HT-29 (cell line): Measurements from ENCODE around the gene USH1G. TPM values are rescaled to one million over a fixed set of nuclear protein-coding genes. Genes with fewer than 3 reads are reported as not detected.
"Not testable (repeated sequence)": the region's sequence is repeated elsewhere in the genome, so short reads cannot be mapped to it uniquely, and the experiment has no call there.

Source experiments
- DNase-seq: peaks from one replicate; pipeline ENCODE4 v3.0.0-alpha.2; 2015; ENCODE audit warnings: low spot score
- total RNA-seq: library from RNA; depleted of rRNA; stranded (reverse); fragments of >200 nt; shearing (Covaris generic); gene quantifications from 2 replicates; pipeline ENCODE4 v1.2.3, GENCODE V29; 2014; rRNA removed

USH1G gene
- total RNA-seq, 1 experiment from 2014 or later: not detected

DNA sequence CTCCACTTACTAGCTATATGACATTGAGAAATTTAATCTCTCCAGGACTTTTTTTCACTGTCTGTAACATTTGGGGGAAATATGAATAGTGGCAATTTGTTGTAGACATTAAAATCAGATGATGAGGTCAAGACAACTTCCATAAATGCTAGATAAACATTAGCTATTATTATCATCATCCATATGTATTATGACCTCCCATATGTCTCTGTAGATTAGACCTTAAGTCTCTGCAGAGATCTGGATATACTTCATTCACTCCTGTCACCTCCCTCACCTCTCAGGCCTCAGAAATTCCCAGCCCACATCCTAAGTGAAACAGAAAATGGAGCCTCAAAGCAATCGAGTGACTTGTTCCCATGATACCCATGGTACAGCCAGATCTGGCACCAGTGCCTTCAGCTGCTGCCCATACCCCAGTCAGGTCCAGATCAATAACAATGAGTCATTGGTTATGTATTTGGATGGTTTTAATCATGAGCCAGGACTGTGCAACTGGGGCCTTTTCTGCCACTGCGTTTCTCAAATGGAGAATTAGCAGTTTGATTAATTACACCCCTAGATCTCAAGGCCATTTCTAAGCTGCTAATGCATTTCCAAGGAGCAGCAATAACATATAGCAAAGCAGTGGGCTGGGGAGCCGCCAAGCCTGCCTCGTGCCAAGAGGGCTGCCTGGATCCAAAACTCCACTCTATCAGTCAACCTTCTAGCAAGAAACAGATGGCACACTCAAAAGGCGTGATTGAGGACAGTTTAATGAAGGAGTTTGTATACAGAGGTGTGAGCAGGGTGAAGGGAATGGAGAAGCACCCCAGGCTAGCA is 47.7 kb downstream of the USH1G start:
- DNase-seq: no peak

- no peak for DNase-seq
These were observed 48.4 kb downstream of the USH1G start for GRCh38 chr17:74874615-74875037.

DNA sequence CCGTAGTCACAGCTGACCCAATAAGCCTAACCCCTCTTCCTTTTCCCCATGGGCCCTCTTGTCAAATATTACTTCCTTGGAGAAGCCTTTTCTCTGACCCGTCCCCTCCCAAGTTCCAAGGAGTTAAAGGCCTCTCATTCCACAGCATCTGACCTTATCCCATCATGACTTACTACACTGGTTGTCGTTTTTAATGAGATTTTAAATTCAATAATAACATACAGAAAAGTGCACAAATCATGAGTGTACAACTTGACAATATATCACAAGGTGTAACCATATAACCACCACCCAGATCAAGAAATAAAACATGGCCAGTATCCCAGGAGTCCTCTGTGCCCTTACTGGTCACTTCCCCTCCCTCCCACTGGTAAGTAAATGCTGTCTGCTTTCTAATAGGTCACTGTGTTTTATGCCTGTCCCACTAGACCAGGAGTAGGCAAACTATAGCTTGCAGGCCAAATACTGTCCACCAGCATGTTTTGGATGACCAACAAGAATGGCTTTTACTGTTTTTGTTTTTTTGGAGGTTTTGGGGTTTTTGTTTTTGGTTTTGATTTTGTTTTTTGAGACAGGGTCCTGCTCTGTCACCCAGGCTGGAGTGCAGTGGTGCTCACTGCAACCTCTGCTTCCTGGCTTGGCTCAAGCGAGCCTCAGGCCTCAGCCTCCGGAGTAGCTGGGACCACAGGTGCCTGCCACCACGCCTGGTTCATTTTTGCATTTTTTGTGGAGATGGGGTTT is 49.0 kb downstream of the USH1G start:
- peak; percentile 18 for DNase-seq

DNA sequence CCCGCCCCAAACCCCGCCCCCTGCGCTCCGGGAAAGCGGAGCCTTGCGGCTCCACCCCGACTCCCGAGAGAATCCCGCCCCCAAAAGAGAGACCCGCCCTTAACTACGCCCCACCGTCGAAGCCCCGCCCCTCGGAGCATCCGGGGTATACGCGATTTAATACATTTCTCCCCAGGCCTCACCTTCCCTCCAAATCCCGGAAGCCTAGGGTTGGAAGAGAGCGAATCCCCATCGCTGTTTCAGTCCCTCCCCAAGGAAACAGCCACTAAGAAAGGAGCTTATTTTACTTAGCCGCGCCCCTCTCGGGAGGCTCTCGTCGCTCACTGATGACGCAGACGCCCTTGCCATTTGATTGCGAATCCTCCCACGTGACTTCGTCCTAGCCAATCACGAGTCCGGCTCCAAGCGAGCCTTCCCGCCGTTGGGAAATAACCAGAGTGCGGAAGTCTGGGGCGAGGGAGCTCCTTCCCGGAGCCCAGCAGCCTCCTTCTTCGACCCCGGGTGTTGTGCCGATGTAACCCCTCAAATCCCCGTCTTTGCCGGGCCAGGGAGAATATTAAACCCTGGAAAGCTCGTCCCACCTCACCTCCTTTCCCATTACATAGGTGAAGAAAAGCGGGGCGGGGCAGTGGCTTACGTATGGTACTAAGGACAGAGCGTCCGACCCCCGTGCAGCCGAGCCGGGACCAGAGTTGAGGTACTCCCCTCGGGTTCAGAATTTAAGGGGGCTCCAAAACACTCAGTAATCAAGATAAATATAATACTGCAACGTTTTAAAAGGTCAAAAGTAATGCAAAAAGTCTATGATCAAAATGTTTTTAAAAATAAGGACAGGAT is 49.8 kb downstream of the USH1G start:
- peak; percentile 99 for DNase-seq

GRCh38 chr17:74872313-74873036 is 50.6 kb downstream of the USH1G start, which contains the start of gene FDXR:
Gene FDXR, minus strand, starts transcription at chr17:74872994. Its CDS starts 50 bp downstream, at chr17:74872944.
- DNase-seq: no peak

DNA sequence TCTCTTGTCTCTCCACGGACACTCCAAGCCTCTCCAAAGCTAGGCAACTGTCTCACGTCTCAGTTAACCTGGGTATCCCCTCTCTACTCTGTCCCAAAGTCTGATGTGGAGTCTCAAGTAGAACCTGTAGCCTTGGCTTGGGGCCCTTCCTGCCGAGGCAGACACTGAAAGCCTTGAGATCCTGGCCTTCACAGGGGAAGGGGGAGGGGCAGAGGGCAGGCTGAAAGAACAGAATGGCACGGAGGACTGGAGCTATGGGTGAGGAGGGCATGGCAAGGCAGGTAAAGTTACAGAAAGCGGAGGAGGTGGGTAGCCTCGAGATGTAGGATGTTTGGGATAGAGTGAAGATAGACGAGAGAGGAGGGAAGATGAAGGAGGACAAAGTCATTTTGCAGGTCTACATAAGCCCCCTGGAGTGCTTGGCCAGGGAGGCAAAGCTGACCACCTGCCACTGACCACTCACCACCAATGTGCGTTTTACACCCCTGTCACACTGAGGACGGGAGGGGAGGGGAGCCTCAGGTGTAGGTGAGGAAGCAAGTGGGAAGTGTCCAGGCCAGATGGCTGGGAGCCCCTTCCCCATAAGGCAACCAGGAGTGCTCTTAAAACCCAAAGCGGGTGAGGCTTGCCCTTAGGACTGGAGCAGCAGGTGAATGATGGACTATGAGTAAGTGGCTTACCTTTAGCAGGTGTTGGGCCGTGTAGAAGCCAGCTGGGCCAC is 51.5 kb downstream of the USH1G start:
- DNase-seq: no peak

- no peak for DNase-seq
These were observed 52.5 kb downstream of the USH1G start for GRCh38 chr17:74870512-74870911.

DNA sequence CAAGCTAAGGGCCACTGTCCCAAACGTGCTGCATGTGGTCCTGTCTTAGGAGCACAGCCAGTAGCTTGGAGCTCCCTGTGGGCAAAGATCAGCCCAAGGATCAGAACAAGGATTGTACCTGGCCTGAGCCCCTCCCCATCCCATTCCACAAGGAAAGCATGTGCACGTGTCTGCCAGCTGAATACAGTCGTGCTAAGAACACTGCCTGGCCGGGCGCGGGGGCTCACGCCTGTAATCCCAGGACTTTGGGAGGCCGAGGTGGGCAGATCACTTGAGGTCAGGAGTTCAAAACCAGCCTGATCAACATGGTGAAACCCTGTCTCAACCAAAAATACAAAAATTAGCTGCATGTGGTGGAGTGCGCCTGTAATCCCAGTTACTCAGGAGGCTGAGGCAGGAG is 53.0 kb downstream of the USH1G start:
- not testable (repeated sequence) for DNase-seq

DNA sequence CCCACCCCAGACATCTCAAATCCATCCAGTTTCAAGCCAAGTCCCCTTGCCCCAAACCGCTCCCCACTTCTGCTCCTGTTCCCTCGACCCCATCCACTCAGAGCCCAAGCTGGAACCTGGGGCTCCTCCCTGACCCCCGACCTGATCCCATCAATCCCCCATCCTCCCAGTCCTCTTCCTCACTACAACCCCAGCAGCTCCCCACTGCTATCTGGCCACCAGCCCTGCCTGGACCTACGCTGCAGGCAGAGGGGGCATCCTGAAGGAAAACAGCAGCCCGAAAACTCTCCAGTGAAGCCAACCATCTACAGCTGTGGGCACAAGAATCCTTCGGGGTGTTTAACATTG is 54.2 kb downstream of the USH1G start:
- DNase-seq: no peak

DNA sequence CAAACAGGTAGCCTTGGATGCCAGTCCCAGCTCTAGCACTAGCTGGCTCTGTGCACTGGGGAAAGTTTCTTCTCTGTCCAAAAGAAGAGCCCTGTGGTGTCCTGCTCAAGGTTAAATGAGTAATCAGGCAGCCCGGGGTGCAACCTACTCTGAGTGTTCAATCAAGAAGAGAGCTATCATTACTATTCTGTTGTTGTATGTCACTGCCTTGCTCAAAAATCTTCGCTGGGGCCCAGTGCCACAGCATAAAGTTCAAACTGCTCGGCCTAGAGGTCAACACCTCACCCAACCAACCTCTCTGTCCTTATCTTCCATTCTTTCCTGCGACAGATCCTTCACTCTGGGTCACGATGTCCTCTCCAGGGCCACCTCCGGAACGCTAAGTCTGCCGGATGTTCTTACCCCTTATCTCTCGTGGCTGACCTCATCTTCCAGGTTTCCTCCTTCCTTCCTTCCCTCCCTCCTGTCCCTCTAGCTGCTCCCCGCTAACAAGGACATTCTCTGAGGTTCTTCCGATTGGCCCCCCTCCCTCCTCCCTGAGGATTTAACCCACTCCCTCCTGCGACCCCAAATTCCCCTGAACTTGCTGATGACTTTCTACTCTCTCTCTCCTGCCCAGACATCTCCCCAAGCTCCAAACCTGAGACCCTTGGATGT is 54.7 kb downstream of the USH1G start:
- DNase-seq: no peak

DNA sequence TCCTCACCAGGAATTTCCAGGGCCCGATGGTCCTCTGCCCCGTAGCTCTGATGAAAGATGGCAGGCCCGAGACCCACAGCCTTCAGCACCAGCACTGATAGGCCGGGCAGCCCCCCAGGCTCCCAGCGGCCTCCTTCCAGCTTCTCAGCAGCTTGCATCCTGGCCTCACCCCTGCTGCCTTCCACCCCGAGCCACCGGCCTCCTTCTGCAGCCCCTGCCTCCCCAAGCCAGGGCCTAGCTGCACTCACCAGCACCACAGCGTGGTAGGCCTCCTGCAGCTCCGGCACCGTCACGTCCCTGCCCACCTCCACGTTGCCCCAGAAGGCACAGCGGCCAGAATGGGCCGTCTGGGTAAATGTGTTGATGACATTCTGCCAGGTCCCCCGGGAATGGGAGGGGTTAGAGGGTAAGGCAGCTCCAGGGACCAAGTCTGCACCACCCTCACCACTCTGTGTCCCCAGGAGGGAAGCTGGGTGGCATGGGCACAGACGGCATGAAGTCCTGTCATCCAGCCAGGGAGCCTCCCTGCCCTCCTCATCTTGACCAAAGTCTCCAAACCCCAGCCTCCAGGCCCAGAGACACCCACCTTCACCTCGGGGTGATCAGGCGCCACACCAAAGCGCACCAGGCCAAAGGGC is 56.7 kb downstream of the USH1G start:
- DNase-seq: no peak

Other genes starting within 250 kb of the USH1G start
- not detected in 2 replicates for gene CD300LF, start 210.3 kb downstream of the USH1G start, total RNA-seq
- 0.55 and 1.0 TPM in 2 replicates for gene RAB37, start 186.0 kb downstream of the USH1G start, total RNA-seq
- 298 and 304 TPM in 2 replicates for gene NHERF1, start 174.6 kb downstream of the USH1G start, total RNA-seq
- gene NAT9, start 146.9 kb downstream of the USH1G start, total RNA-seq: 49.5 and 50.4 TPM in 2 replicates
- gene GRIN2C, start 63.4 kb downstream of the USH1G start, total RNA-seq: 0.03 TPM in 1 of 2 replicates, not detected in the other
- gene FDXR, start 50.3 kb downstream of the USH1G start, total RNA-seq: 32.2 and 38.4 TPM in 2 replicates
- not detected in 2 replicates for gene FADS6, start 29.6 kb downstream of the USH1G start, total RNA-seq
- gene OTOP2, start 1.0 kb upstream of the USH1G start, total RNA-seq: not detected in 2 replicates
- not detected in 2 replicates for gene OTOP3, start 12.6 kb upstream of the USH1G start, total RNA-seq
- 27.5 and 36.2 TPM in 2 replicates for gene HID1, start 49.5 kb upstream of the USH1G start, total RNA-seq
- 10.2 and 10.6 TPM in 2 replicates for gene CDR2L, start 64.4 kb upstream of the USH1G start, total RNA-seq
- 61.7 and 66.4 TPM in 2 replicates for gene MRPL58, start 89.4 kb upstream of the USH1G start, total RNA-seq
- gene ATP5PD, start 123.7 kb upstream of the USH1G start, total RNA-seq: 127 and 169 TPM in 2 replicates
- 8.9 and 9.2 TPM in 2 replicates for gene KCTD2, start 124.0 kb upstream of the USH1G start, total RNA-seq
- gene SLC16A5, start 164.7 kb upstream of the USH1G start, total RNA-seq: 231 and 264 TPM in 2 replicates
- gene ARMC7, start 186.7 kb upstream of the USH1G start, total RNA-seq: 18.3 and 18.8 TPM in 2 replicates
- 206 and 233 TPM in 2 replicates for gene NT5C, start 208.5 kb upstream of the USH1G start, total RNA-seq
- 232 and 245 TPM in 2 replicates for gene JPT1, start 231.3 kb upstream of the USH1G start, total RNA-seq